ENCODE measurements around the gene LDLRAD4. TPM values are rescaled to one million over a fixed set of nuclear protein-coding genes. Genes with fewer than 3 reads are reported as not detected.

Gene LDLRAD4
- total and polyA plus RNA-seq, 8 donors, result 2.0 to 47.9 (median 9.0) TPM

GRCh38 chr18:13241083-13241892 is 22.7 kb downstream of the LDLRAD4 start:
- intact Hi-C loops (cut with DNase I; ENCODE audit: low total_unique reads), result no loop called here
- WGBS, 5 donors, result 92 to 94% (median 93%) methylated on average over 26 to 31 of the region's 31 CpGs
- no peak for DNase-seq
- TF ChIP-seq CTCF (IDR thresholded peaks at IDR 0.05) (no peak), POLR2AphosphoS5 (IDR thresholded peaks at IDR 0.05) (no peak), POLR2A (IDR thresholded peaks at IDR 0.05) (no peak), EP300 (IDR thresholded peaks at IDR 0.05) (no peak)
- Histone ChIP-seq H3K27ac (no peak overlapping the region), H3K36me3 (no peaks in the 10 kb centered on the region), H3K27me3 (no peaks in the 10 kb centered on the region), H3K9me3 (no peaks in the 10 kb centered on the region), H3K4me1 (peaks cover 0 to 21% (median under 1%) of the 10 kb centered on the region in 4 donors), H3K4me3 (no peak overlapping the region)

DNA sequence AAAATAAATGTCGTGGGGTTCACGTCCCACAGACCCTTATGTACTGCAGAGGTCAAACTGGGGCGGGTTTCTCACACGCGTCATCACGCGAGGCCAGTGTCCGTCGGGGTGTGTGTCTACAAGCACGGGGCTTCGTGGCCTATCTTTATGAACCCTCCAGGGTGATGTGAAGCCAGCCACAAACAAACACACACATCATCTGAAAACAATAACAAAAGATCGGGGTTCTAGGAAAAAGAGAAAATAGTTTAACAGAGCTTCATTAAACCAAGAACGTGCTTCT is 23.3 kb downstream of the LDLRAD4 start:
- no peaks in the 10 kb centered on the region for H3K27me3 ChIP-seq
- TF ChIP-seq POLR2A (IDR thresholded peaks at IDR 0.05) (no peak), CTCF (IDR thresholded peaks at IDR 0.05) (no peak), POLR2AphosphoS5 (IDR thresholded peaks at IDR 0.05) (no peak), EP300 (IDR thresholded peaks at IDR 0.05) (no peak)
- H3K4me1 ChIP-seq, result peaks cover 0 to 16% (median 0%) of the 10 kb centered on the region in 4 donors
- 91 to 96% (median 94%) methylated on average over 13 of the region's 13 CpGs for WGBS, 5 donors
- H3K27ac ChIP-seq, result no peak overlapping the region
- intact Hi-C loops (cut with DNase I; ENCODE audit: low total_unique reads), result no loop called here
- H3K4me3 ChIP-seq, result no peak overlapping the region
- no peak for DNase-seq
- H3K36me3 ChIP-seq, result no peaks in the 10 kb centered on the region
- H3K9me3 ChIP-seq, result no peaks in the 10 kb centered on the region

- Histone ChIP-seq H3K9me3 (no peaks in the 10 kb centered on the region), H3K4me3 (no peak overlapping the region), H3K4me1 (peaks cover 0 to 15% (median 0%) of the 10 kb centered on the region in 4 donors), H3K27me3 (no peaks in the 10 kb centered on the region), H3K36me3 (no peaks in the 10 kb centered on the region), H3K27ac (no peak overlapping the region)
- WGBS, 5 donors, result 88 to 95% (median 89%) methylated on average over 5 of the region's 5 CpGs
- intact Hi-C loops (cut with DNase I; ENCODE audit: low total_unique reads), result no loop called here
- TF ChIP-seq POLR2AphosphoS5 (IDR thresholded peaks at IDR 0.05), result no peak
- no peak for TF ChIP-seq EP300 (IDR thresholded peaks at IDR 0.05)
- no peak for TF ChIP-seq POLR2A (IDR thresholded peaks at IDR 0.05)
- DNase-seq, result no peak
These were observed 24.2 kb downstream of the LDLRAD4 start for GRCh38 chr18:13242797-13243196.

- no peaks in the 10 kb centered on the region for H3K27me3 ChIP-seq
- no peak for TF ChIP-seq CTCF (IDR thresholded peaks at IDR 0.05)
- no peak for TF ChIP-seq POLR2AphosphoS5 (IDR thresholded peaks at IDR 0.05)
- no peak overlapping the region for H3K27ac ChIP-seq
- intact Hi-C loops (cut with DNase I; ENCODE audit: low total_unique reads), result no loop called here
- H3K4me1 ChIP-seq, result peaks cover 0 to 15% (median 0%) of the 10 kb centered on the region in 4 donors
- 92 to 97% (median 94%) methylated on average over 9 of the region's 9 CpGs for WGBS, 5 donors
- H3K36me3 ChIP-seq, result no peaks in the 10 kb centered on the region
- no peaks in the 10 kb centered on the region for H3K9me3 ChIP-seq
- no peak overlapping the region for H3K4me3 ChIP-seq
- DNase-seq, result no peak
These were observed 24.8 kb downstream of the LDLRAD4 start for GRCh38 chr18:13243363-13243762.

DNA sequence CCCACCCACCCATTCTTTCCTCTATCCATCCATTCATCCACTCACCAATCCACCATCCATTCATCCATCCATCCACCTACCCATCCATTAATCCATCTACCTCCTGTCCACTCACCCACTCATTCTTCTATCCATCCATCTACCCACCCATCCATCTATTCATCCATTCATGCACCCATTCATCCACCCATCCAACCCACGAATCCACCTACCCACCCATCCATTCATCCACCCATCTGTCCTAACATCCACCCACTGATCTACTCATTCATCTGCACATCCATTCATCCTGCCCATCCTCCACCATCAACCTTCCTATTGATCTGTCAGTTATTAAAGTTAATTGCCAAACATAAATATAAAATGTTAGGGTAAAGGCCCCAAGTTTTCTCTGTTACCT is 25.6 kb downstream of the LDLRAD4 start:
- WGBS, 5 donors, result 0 to 75% (median 37%) methylated on average over 1 of the region's 1 CpG
- no peaks in the 10 kb centered on the region for H3K36me3 ChIP-seq
- no peaks in the 10 kb centered on the region for H3K9me3 ChIP-seq
- no peak overlapping the region for H3K27ac ChIP-seq
- no peak overlapping the region for H3K4me3 ChIP-seq
- TF ChIP-seq EP300 (IDR thresholded peaks at IDR 0.05) (no peak), POLR2AphosphoS5 (IDR thresholded peaks at IDR 0.05) (no peak), CTCF (IDR thresholded peaks at IDR 0.05) (no peak), POLR2A (IDR thresholded peaks at IDR 0.05) (no peak)
- no peaks in the 10 kb centered on the region for H3K27me3 ChIP-seq
- DNase-seq, result no peak
- H3K4me1 ChIP-seq, result peaks cover 0 to 14% (median 0%) of the 10 kb centered on the region in 4 donors
- intact Hi-C loops (cut with DNase I; ENCODE audit: low total_unique reads), result no loop called here

Data from stomach (tissue), 9 donors.